Endothelial cell (in vitro differentiated cells): ENCODE results near the gene AGBL1. TPM values are rescaled to one million over a fixed set of nuclear protein-coding genes. Genes with fewer than 3 reads are reported as not detected.

Experiments used
- DNase-seq: peaks from one replicate; pipeline ENCODE4 v3.0.0; 2021; ENCODE audit warnings: low spot score
- H3K27ac Mint-ChIP-seq: one replicate; pipeline ENCODE4 v1.8.0; 2021; ENCODE audit warnings: mixed read lengths, inconsistent platforms; ENCODE audit not compliant: unreplicated experiment
- H3K27me3 Mint-ChIP-seq: one replicate; pipeline ENCODE4 v1.8.0; 2021; ENCODE audit warnings: mild to moderate bottlenecking, moderate library complexity, mixed read lengths, inconsistent platforms; ENCODE audit not compliant: unreplicated experiment
- H3K36me3 Mint-ChIP-seq: one replicate; pipeline ENCODE4 v1.8.0; 2021; ENCODE audit warnings: mild to moderate bottlenecking, low read depth, mixed read lengths, inconsistent platforms; ENCODE audit not compliant: unreplicated experiment
- H3K4me1 Mint-ChIP-seq: one replicate; pipeline ENCODE4 v1.8.0; 2021; ENCODE audit warnings: mild to moderate bottlenecking, mixed read lengths, inconsistent platforms; ENCODE audit not compliant: unreplicated experiment
- H3K4me3 Mint-ChIP-seq: one replicate; pipeline ENCODE4 v1.8.0; 2021; ENCODE audit warnings: mild to moderate bottlenecking, mixed read lengths, inconsistent platforms; ENCODE audit not compliant: unreplicated experiment
- H3K9me3 Mint-ChIP-seq: one replicate; pipeline ENCODE4 v1.8.0; 2021; ENCODE audit warnings: mixed read lengths, inconsistent platforms; ENCODE audit not compliant: unreplicated experiment
- CTCF ChIP-seq: fragments of 200-600 bp; sonication (generic); IDR thresholded peaks from one replicate; pipeline ENCODE4 v1.5.0; 2021; ENCODE audit warnings: antibody characterized with exemption; ENCODE audit not compliant: unreplicated experiment
- total RNA-seq: library from RNA; stranded (reverse); fragmentation: NEBNext Ultra II Directional; extraction: Animal tissue kit (Norgen Biotek cat#: 25700); gene quantifications from one replicate; pipeline ENCODE4 v1.2.1, GENCODE V29; 2021; ENCODE audit not compliant: unreplicated experiment

The AGBL1 gene
- total RNA-seq, 1 donor from 2014 or later = 0.03 TPM

GRCh38 chr15:86634146-86634545 is 554.5 kb downstream of the AGBL1 start:
- H3K27ac Mint-ChIP-seq = no peak overlapping the region
- H3K27me3 Mint-ChIP-seq = no peaks in the 10 kb centered on the region
- no peak for DNase-seq
- no peaks in the 10 kb centered on the region for H3K36me3 Mint-ChIP-seq
- peaks cover 4% of the 10 kb centered on the region for H3K4me1 Mint-ChIP-seq
- no peaks in the 10 kb centered on the region for H3K9me3 Mint-ChIP-seq
- H3K4me3 Mint-ChIP-seq = no peak overlapping the region
- TF ChIP-seq CTCF = no peak

- DNase-seq = no peak
- H3K36me3 Mint-ChIP-seq = no peaks in the 10 kb centered on the region
- H3K9me3 Mint-ChIP-seq = no peaks in the 10 kb centered on the region
- no peak for TF ChIP-seq CTCF
- H3K27me3 Mint-ChIP-seq = no peaks in the 10 kb centered on the region
- H3K4me1 Mint-ChIP-seq = peaks cover 4% of the 10 kb centered on the region
- H3K4me3 Mint-ChIP-seq = no peak overlapping the region
- no peak overlapping the region for H3K27ac Mint-ChIP-seq
Measured at GRCh38 chr15:86634992-86635638, 555.4 kb downstream of the AGBL1 start.

GRCh38 chr15:86644339-86644738 is 564.7 kb downstream of the AGBL1 start:
- no peak for TF ChIP-seq CTCF
- no peaks in the 10 kb centered on the region for H3K27me3 Mint-ChIP-seq
- peaks cover 16% of the 10 kb centered on the region for H3K4me1 Mint-ChIP-seq
- no peak overlapping the region for H3K4me3 Mint-ChIP-seq
- H3K27ac Mint-ChIP-seq = no peak overlapping the region
- no peaks in the 10 kb centered on the region for H3K36me3 Mint-ChIP-seq
- no peak for DNase-seq
- no peaks in the 10 kb centered on the region for H3K9me3 Mint-ChIP-seq

GRCh38 chr15:86645925-86646500 is 566.3 kb downstream of the AGBL1 start:
- H3K27me3 Mint-ChIP-seq = no peaks in the 10 kb centered on the region
- no peak for TF ChIP-seq CTCF
- no peak overlapping the region for H3K4me3 Mint-ChIP-seq
- peak overlapping the region; percentile 61 for H3K27ac Mint-ChIP-seq
- no peak for DNase-seq
- no peaks in the 10 kb centered on the region for H3K36me3 Mint-ChIP-seq
- H3K4me1 Mint-ChIP-seq = peaks cover 16% of the 10 kb centered on the region
- H3K9me3 Mint-ChIP-seq = no peaks in the 10 kb centered on the region

- Mint-ChIP-seq H3K4me1 (peaks cover 24% of the 10 kb centered on the region), H3K27me3 (no peaks in the 10 kb centered on the region), H3K4me3 (no peak overlapping the region), H3K27ac (no peak overlapping the region), H3K36me3 (no peaks in the 10 kb centered on the region), H3K9me3 (no peaks in the 10 kb centered on the region)
- DNase-seq = no peak
- no peak for TF ChIP-seq CTCF
Measured at GRCh38 chr15:86647810-86648440, 568.3 kb downstream of the AGBL1 start.
